Stomach (tissue), 4 donors: ENCODE results near the gene PXMP2.

Source experiments
- EP300 ChIP-seq: sonication (generic); formaldehyde crosslinking; IDR thresholded peaks from one replicate; pipeline ENCODE4 v1.6.1; 2017; ENCODE audit warnings: antibody characterized with exemption
- POLR2A ChIP-seq, 4 donors: fragments of 450-650 bp; IDR thresholded peaks; one replicate each; pipeline ENCODE4 v1.6.1; 2016; ENCODE audit warnings: antibody characterized with exemption in 4 of 4, control low read depth in 2 of 4, mild to moderate bottlenecking in 1 of 4, moderate library complexity in 1 of 4
- POLR2AphosphoS5 ChIP-seq, 3 donors: sonication (generic); formaldehyde crosslinking; IDR thresholded peaks; one replicate each; pipeline ENCODE4 v1.6.1; 2016; ENCODE audit warnings: antibody characterized with exemption in 3 of 3
- TF ChIP-seq, protein P1 (sequence below), 7 experiments: fragments of 450-650 bp in 4 of 7; fragments of 200-600 bp in 3 of 7; sonication (generic) in 3 of 7; IDR thresholded peaks; one replicate each; pipeline ENCODE4 v1.5.1; 2016 to 2019; ENCODE audit warnings: antibody characterized with exemption in 7 of 7, control low read depth in 2 of 7, mild to moderate bottlenecking in 1 of 7

DNA sequence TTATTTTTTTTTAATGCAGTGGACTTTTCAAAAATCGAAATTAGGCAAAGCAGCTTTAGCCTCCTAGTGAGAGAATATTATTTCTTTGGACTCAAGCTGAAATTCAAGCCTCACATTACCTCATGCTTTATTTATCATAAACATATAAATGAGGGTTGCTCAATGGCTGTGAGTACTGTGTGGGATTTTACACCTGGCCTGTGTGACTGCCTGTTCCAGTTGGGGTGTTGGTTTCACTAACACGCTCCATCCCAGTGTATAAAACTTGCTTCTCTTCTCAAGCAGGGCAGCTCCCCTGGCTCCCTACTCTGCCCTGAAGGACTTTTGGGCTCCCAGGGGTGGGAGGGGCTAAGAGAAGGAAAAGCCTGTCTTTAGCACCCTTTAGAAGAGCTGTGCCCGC, 59.2 kb downstream of the PXMP2 start:
- TF ChIP-seq, protein P1, sequence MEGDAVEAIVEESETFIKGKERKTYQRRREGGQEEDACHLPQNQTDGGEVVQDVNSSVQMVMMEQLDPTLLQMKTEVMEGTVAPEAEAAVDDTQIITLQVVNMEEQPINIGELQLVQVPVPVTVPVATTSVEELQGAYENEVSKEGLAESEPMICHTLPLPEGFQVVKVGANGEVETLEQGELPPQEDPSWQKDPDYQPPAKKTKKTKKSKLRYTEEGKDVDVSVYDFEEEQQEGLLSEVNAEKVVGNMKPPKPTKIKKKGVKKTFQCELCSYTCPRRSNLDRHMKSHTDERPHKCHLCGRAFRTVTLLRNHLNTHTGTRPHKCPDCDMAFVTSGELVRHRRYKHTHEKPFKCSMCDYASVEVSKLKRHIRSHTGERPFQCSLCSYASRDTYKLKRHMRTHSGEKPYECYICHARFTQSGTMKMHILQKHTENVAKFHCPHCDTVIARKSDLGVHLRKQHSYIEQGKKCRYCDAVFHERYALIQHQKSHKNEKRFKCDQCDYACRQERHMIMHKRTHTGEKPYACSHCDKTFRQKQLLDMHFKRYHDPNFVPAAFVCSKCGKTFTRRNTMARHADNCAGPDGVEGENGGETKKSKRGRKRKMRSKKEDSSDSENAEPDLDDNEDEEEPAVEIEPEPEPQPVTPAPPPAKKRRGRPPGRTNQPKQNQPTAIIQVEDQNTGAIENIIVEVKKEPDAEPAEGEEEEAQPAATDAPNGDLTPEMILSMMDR (IDR thresholded peaks at IDR 0.05): no peak
- TF ChIP-seq POLR2AphosphoS5 (IDR thresholded peaks at IDR 0.05): no peak
- TF ChIP-seq POLR2A (IDR thresholded peaks at IDR 0.05): no peak
- TF ChIP-seq EP300: no peak
